ENCODE measurements around the gene CER1.
"Not testable (repeated sequence)": the region's sequence is repeated elsewhere in the genome, so short reads cannot be mapped to it uniquely, and the experiment has no call there.

The CER1 gene

GRCh38 chr9:14715102-14715501, 7.4 kb downstream of the CER1 start:
- no peak for DNase-seq (ENCODE audit: low spot score)

GRCh38 chr9:14713187-14713767, 9.3 kb downstream of the CER1 start:
- DNase-seq (ENCODE audit: low spot score): no peak

- no peak for DNase-seq (ENCODE audit: low spot score)
Measured at GRCh38 chr9:14710804-14711203, 11.7 kb downstream of the CER1 start.

- DNase-seq (ENCODE audit: low spot score): no peak
Measured at GRCh38 chr9:14706530-14707140, 15.9 kb downstream of the CER1 start.

- no peak for DNase-seq (ENCODE audit: low spot score)
Measured at GRCh38 chr9:14705079-14705478, 17.5 kb downstream of the CER1 start.

- no peak for DNase-seq (ENCODE audit: low spot score)
Measured at GRCh38 chr9:14704281-14704680, 18.3 kb downstream of the CER1 start.

GRCh38 chr9:14702200-14702720, 20.3 kb downstream of the CER1 start:
- no peak for DNase-seq (ENCODE audit: low spot score)

- DNase-seq (ENCODE audit: low spot score): peak; percentile 38
Measured at GRCh38 chr9:14693251-14693861, 29.2 kb downstream of the CER1 start, which contains the start of gene ZDHHC21. TSS of gene ZDHHC21 (minus strand) at chr9:14693432. CDS start at chr9:14674340, 19,092 bp downstream.

GRCh38 chr9:14692470-14693250, 29.9 kb downstream of the CER1 start:
- DNase-seq (ENCODE audit: low spot score): peak; percentile 8

- no peak for DNase-seq (ENCODE audit: low spot score)
Measured at GRCh38 chr9:14690948-14691730, 31.4 kb downstream of the CER1 start.

GRCh38 chr9:14687042-14687719, 35.4 kb downstream of the CER1 start:
- no peak for DNase-seq (ENCODE audit: low spot score)

GRCh38 chr9:14686168-14686567, 36.4 kb downstream of the CER1 start:
- no peak for DNase-seq (ENCODE audit: low spot score)

- DNase-seq (ENCODE audit: low spot score): not testable (repeated sequence)
Measured at GRCh38 chr9:14682616-14683015, 39.9 kb downstream of the CER1 start.

- no peak for DNase-seq (ENCODE audit: low spot score)
Measured at GRCh38 chr9:14678776-14679175, 43.8 kb downstream of the CER1 start.

GRCh38 chr9:14677872-14678271, 44.7 kb downstream of the CER1 start:
- DNase-seq (ENCODE audit: low spot score): no peak

GRCh38 chr9:14677396-14677795, 45.1 kb downstream of the CER1 start:
- DNase-seq (ENCODE audit: low spot score): no peak

GRCh38 chr9:14674630-14675029, 47.9 kb downstream of the CER1 start:
- DNase-seq (ENCODE audit: low spot score): no peak

- no peak for DNase-seq (ENCODE audit: low spot score)
Measured at GRCh38 chr9:14671377-14671776, 51.2 kb downstream of the CER1 start.

- DNase-seq (ENCODE audit: low spot score): no peak
Measured at GRCh38 chr9:14670718-14671117, 51.8 kb downstream of the CER1 start.

Measured in HuH-7.5 (cell line).